ENCODE data around the gene VN1R5. TPM values are rescaled to one million over a fixed set of nuclear protein-coding genes. Genes with fewer than 3 reads are reported as not detected.

VN1R5 gene
- total and polyA plus RNA-seq, 9 of the 15 experiments (the other 6 are each of a cell fraction or from before 2014, with no cell fraction given) = not detected

DNA sequence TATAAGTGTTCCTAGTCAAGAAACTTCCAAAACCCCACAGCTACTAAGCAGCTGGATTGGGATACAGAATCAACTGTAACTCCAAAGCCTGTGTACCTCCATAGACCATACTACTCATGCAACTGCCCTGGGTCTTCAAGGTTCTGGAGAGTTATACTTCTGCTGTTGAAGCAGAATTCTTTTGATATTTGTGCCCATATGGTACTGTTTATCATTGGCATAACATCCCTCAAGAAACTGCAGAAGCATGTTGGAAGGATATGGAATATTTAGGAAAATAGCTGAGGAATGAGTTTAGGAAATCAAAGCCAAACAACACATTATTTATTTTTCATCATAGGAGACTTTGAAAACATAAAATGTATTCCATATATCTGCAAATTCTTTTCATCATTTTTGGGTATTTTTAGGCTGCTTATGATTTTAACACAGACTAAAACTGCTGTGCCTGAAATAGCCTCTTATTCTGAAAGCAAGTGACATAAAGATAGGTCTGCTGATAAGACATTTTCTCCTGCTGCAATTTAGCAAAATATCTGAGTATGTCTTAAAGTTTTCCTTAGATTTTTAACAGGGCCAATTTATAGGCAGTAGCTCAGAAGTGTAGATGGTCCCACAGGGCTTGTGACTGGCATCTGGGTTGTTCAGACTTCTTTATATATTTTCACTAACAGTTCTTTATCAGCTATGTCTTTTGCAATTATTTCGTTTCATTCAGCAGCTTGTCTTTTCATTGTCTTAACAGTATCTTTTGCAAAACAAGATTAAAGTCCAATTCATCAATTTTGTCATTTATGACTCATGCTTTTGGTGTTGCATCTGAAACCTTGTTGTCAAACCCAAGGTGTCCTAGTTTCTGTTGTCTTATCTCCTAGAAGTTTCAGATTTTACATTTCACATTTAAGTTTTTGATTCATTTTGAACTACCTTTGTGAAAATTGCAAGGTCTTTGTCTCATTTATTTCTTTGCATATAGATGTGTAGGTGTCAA, 43.0 kb upstream of the VN1R5 start (continued):
- TF ChIP-seq, protein P1, sequence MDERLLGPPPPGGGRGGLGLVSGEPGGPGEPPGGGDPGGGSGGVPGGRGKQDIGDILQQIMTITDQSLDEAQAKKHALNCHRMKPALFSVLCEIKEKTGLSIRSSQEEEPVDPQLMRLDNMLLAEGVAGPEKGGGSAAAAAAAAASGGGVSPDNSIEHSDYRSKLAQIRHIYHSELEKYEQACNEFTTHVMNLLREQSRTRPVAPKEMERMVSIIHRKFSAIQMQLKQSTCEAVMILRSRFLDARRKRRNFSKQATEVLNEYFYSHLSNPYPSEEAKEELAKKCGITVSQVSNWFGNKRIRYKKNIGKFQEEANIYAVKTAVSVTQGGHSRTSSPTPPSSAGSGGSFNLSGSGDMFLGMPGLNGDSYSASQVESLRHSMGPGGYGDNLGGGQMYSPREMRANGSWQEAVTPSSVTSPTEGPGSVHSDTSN (CRISPR knock-in tag; IDR thresholded peaks at IDR 0.05; ENCODE audit: low read depth) = no peak
- TF ChIP-seq, protein P1 (tag; conservative IDR thresholded peaks at IDR 0.05; ENCODE audit: low read depth) = peak; percentile 78
- TF ChIP-seq PHF20 (IDR thresholded peaks at IDR 0.05; ENCODE audit: partially characterized antibody) = no peak
- peak; percentile 49; the same call in 1 of the 2 replicates for TF ChIP-seq SMARCE1 (IDR thresholded peaks at IDR 0.05)
- TF ChIP-seq, protein P2, sequence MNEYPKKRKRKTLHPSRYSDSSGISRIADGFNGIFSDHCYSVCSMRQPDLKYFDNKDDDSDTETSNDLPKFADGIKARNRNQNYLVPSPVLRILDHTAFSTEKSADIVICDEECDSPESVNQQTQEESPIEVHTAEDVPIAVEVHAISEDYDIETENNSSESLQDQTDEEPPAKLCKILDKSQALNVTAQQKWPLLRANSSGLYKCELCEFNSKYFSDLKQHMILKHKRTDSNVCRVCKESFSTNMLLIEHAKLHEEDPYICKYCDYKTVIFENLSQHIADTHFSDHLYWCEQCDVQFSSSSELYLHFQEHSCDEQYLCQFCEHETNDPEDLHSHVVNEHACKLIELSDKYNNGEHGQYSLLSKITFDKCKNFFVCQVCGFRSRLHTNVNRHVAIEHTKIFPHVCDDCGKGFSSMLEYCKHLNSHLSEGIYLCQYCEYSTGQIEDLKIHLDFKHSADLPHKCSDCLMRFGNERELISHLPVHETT (CRISPR knock-in tag; conservative IDR thresholded peaks at IDR 0.05 in 1 of 2, IDR thresholded peaks at IDR 0.05 in 1 of 2) = no peak
- TF ChIP-seq DPF2 (IDR thresholded peaks at IDR 0.05) = peak; percentile 53
- peak; percentile 76 for TF ChIP-seq FOSL1 (tag; conservative IDR thresholded peaks at IDR 0.05)
- no peak for TF ChIP-seq BRD4 (IDR thresholded peaks at IDR 0.05)
- no peak for TF ChIP-seq PRMT5 (CRISPR knock-in tag; IDR thresholded peaks at IDR 0.05)
- no peak for TF ChIP-seq JUN (IDR thresholded peaks at IDR 0.05; ENCODE audit: borderline replicate concordance, low read depth, low read length)
- no peak for TF ChIP-seq JUN (CRISPR knock-in tag; IDR thresholded peaks at IDR 0.05; ENCODE audit: borderline replicate concordance)
- peak; percentile 68; the same call in 1 of the 2 replicates for TF ChIP-seq MYNN (IDR thresholded peaks at IDR 0.05)
- no peak for TF ChIP-seq MYNN (CRISPR knock-in tag; IDR thresholded peaks at IDR 0.05)
- TF ChIP-seq, protein P3, sequence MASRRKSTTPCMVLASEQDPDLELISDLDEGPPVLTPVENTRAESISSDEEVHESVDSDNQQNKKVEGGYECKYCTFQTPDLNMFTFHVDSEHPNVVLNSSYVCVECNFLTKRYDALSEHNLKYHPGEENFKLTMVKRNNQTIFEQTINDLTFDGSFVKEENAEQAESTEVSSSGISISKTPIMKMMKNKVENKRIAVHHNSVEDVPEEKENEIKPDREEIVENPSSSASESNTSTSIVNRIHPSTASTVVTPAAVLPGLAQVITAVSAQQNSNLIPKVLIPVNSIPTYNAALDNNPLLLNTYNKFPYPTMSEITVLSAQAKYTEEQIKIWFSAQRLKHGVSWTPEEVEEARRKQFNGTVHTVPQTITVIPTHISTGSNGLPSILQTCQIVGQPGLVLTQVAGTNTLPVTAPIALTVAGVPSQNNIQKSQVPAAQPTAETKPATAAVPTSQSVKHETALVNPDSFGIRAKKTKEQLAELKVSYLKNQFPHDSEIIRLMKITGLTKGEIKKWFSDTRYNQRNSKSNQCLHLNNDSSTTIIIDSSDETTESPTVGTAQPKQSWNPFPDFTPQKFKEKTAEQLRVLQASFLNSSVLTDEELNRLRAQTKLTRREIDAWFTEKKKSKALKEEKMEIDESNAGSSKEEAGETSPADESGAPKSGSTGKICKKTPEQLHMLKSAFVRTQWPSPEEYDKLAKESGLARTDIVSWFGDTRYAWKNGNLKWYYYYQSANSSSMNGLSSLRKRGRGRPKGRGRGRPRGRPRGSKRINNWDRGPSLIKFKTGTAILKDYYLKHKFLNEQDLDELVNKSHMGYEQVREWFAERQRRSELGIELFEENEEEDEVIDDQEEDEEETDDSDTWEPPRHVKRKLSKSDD (conservative IDR thresholded peaks at IDR 0.05; ENCODE audit: low read length) = no peak
- peak; percentile 92 for TF ChIP-seq MEIS2 (IDR thresholded peaks at IDR 0.05; ENCODE audit: partially characterized antibody)
- TF ChIP-seq PML (IDR thresholded peaks at IDR 0.05; ENCODE audit: low read length) = no peak
- TF ChIP-seq POLR3G (IDR thresholded peaks at IDR 0.05; ENCODE audit: extremely low read depth, insufficient read length, insufficient replicate concordance) = no peak
- TF ChIP-seq JUNB (CRISPR knock-in tag; conservative IDR thresholded peaks at IDR 0.05) = 0 out of 2 replicates have a peak, but pooled peaks have one; percentile 37
- peak; percentile 60; the same call in 1 of the 2 replicates for TF ChIP-seq SOX6 (IDR thresholded peaks at IDR 0.05)
- TF ChIP-seq, protein P4, sequence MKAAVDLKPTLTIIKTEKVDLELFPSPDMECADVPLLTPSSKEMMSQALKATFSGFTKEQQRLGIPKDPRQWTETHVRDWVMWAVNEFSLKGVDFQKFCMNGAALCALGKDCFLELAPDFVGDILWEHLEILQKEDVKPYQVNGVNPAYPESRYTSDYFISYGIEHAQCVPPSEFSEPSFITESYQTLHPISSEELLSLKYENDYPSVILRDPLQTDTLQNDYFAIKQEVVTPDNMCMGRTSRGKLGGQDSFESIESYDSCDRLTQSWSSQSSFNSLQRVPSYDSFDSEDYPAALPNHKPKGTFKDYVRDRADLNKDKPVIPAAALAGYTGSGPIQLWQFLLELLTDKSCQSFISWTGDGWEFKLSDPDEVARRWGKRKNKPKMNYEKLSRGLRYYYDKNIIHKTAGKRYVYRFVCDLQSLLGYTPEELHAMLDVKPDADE (conservative IDR thresholded peaks at IDR 0.05; ENCODE audit: control insufficient read depth, low read depth, low read length) = no peak
- no peak for TF ChIP-seq BCL6 (CRISPR knock-in tag; IDR thresholded peaks at IDR 0.05)

Measured in K562 (cell line).